A673 (cell line): ENCODE measurements around the gene HDHD2. TPM values are rescaled to one million over a fixed set of nuclear protein-coding genes. Genes with fewer than 3 reads are reported as not detected.

Experiments
- BruUV-seq: library from RNA; stranded (reverse); fragments of 400-500 nt; replicated peaks from 2 replicates; lab custom pipeline; 2021; lab: Mats Ljungman, UMichigan
- CTCF ChIA-PET: fragments of 300-600 bp; sonication (Branson Sonifier 250); formaldehyde crosslinking; loops from one replicate; lab custom pipeline; 2022; ENCODE audit warnings: antibody characterized with exemption; lab: Charles Lee
- POLR2A ChIA-PET: fragments of 300-600 bp; sonication (Branson Sonifier 250); formaldehyde crosslinking; loops from one replicate; lab custom pipeline; 2022; ENCODE audit warnings: antibody characterized with exemption; ENCODE audit not compliant: low non-redundant PET; lab: Charles Lee
- DNase-seq: peaks from one replicate; pipeline ENCODE4 v3.0.0-alpha.2; 2015; ENCODE audit warnings: low spot score
- H3K27ac ChIP-seq: fragments of 200-600 bp; sonication (generic); 2 replicates; pipeline ENCODE4 v1.5.1; 2016; ENCODE audit warnings: mixed run types, low read depth, mild to moderate bottlenecking, mixed read lengths, antibody characterized with exemption, low read length; ENCODE audit not compliant: poor library complexity, severe bottlenecking
- H3K27me3 ChIP-seq: fragments of 200-600 bp; sonication (generic); replicated peaks from 2 replicates; pipeline ENCODE4 v1.6.1; 2017; ENCODE audit warnings: mixed run types, low read depth, mild to moderate bottlenecking, mixed read lengths, antibody characterized with exemption, low read length; ENCODE audit not compliant: insufficient read depth, poor library complexity
- H3K36me3 ChIP-seq: fragments of 200-600 bp; sonication (generic); 2 replicates; pipeline ENCODE4 v1.6.1; 2016; ENCODE audit warnings: mixed run types, mild to moderate bottlenecking, mixed read lengths, antibody characterized with exemption, low read length; ENCODE audit not compliant: insufficient read depth, poor library complexity, severe bottlenecking
- H3K4me1 ChIP-seq: fragments of 200-600 bp; sonication (generic); 2 replicates; pipeline ENCODE4 v1.6.1; 2017; ENCODE audit warnings: mixed run types, mild to moderate bottlenecking, mixed read lengths, antibody characterized with exemption, low read length; ENCODE audit not compliant: insufficient read depth, poor library complexity, severe bottlenecking
- H3K4me3 ChIP-seq: fragments of 200-600 bp; sonication (generic); 2 replicates; pipeline ENCODE4 v1.5.1; 2016; ENCODE audit warnings: low read depth, mixed run types, mild to moderate bottlenecking, mixed read lengths, low read length; ENCODE audit not compliant: poor library complexity, severe bottlenecking
- H3K9me3 ChIP-seq: fragments of 200-600 bp; sonication (generic); 2 replicates; pipeline ENCODE4 v1.6.1; 2016; ENCODE audit warnings: mixed run types, low read depth, mild to moderate bottlenecking, mixed read lengths, antibody characterized with exemption, low read length; ENCODE audit not compliant: poor library complexity, severe bottlenecking
- CTCF ChIP-seq: fragments of 300-800, 200-600 bp; sonication (generic); conservative IDR thresholded peaks from 2 replicates; pipeline ENCODE4 v1.5.1; 2017; ENCODE audit warnings: low read depth, mild to moderate bottlenecking, antibody characterized with exemption, low read length, moderate library complexity, mixed read lengths
- EZH2 ChIP-seq: fragments of 200-600 bp; sonication (generic); IDR thresholded peaks from 2 replicates; pipeline ENCODE4 v1.6.1; 2017; ENCODE audit warnings: borderline replicate concordance, low read depth, mild to moderate bottlenecking, mixed read lengths, antibody characterized with exemption, low read length; ENCODE audit not compliant: poor library complexity, severe bottlenecking
- intact Hi-C: fragments of 100-400 bp; cut with micrococcal nuclease; formaldehyde crosslinking; loops from one replicate; pipeline ENCODE4 v1.10.0; 2022; ENCODE audit not compliant: unreplicated experiment
- total RNA-seq: library from RNA; stranded (reverse); gene quantifications from 2 replicates; pipeline ENCODE4 v1.2.3, GENCODE V29; 2021

The HDHD2 gene
- total RNA-seq, 1 experiment from 2014 or later = 49.9 TPM

GRCh38 chr18:47143899-47144485 is 6.3 kb downstream of the HDHD2 start:
- ChIA-PET POLR2A (no interaction called here), CTCF (no interaction called here)
- no peak overlapping the region for H3K27ac ChIP-seq
- no TSS peak for BruUV-seq
- peaks cover 3% of the 10 kb centered on the region for H3K36me3 ChIP-seq
- intact Hi-C loops = no loop called here
- H3K4me3 ChIP-seq = no peak overlapping the region
- no peak for TF ChIP-seq EZH2
- TF ChIP-seq CTCF = no peak
- H3K9me3 ChIP-seq = no peaks in the 10 kb centered on the region
- H3K27me3 ChIP-seq = no peaks in the 10 kb centered on the region
- DNase-seq = no peak
- peaks cover 5% of the 10 kb centered on the region for H3K4me1 ChIP-seq

GRCh38 chr18:47143153-47143552 is 7.1 kb downstream of the HDHD2 start:
- no TSS peak for BruUV-seq
- TF ChIP-seq CTCF = no peak
- no peak for TF ChIP-seq EZH2
- Histone ChIP-seq H3K9me3 (no peaks in the 10 kb centered on the region), H3K36me3 (peaks cover 3% of the 10 kb centered on the region), H3K4me1 (no peaks in the 10 kb centered on the region), H3K27me3 (no peaks in the 10 kb centered on the region), H3K4me3 (no peak overlapping the region), H3K27ac (no peak overlapping the region)
- intact Hi-C loops = no loop called here
- ChIA-PET CTCF (no interaction called here), POLR2A (no interaction called here)
- no peak for DNase-seq

GRCh38 chr18:47141289-47141688 is 9.0 kb downstream of the HDHD2 start:
- ChIA-PET CTCF (no interaction called here), POLR2A (no interaction called here)

More at GRCh38 chr18:47141289-47141688, 9.0 kb downstream of the HDHD2 start:
- Histone ChIP-seq H3K4me1 (no peaks in the 10 kb centered on the region), H3K27me3 (no peaks in the 10 kb centered on the region), H3K9me3 (no peaks in the 10 kb centered on the region), H3K4me3 (no peak overlapping the region), H3K36me3 (peaks cover under 1% of the 10 kb centered on the region), H3K27ac (no peak overlapping the region)
- intact Hi-C loops = no loop called here
- no peak for DNase-seq
- BruUV-seq = no TSS peak
- TF ChIP-seq EZH2 (no peak), CTCF (no peak)
